Fibroblast of skin of back (primary cell): ENCODE results near the gene SCUBE1. TPM values are rescaled to one million over a fixed set of nuclear protein-coding genes. Genes with fewer than 3 reads are reported as not detected.
A peak's percentile ranks its signal among the peaks of the same experiment; 100 is the strongest.

Experiments used
- DNase-seq: peaks from one replicate; pipeline ENCODE4 v3.0.0-alpha.2; 2013
- polyA plus RNA-seq, 2 experiments: library from polyadenylated mRNA; unstranded; fragments of 120-200 nt; gene quantifications; one replicate each; pipeline ENCODE4 v1.2.1, GENCODE V29; 2013; ENCODE audit not compliant: insufficient read length in 2 of 2

The SCUBE1 gene
- polyA plus RNA-seq (2013, experiment 1 of 2; ENCODE audit: insufficient read length) = not detected
- polyA plus RNA-seq (2013, experiment 2 of 2; ENCODE audit: insufficient read length) = not detected

GRCh38 chr22:43343262-43343669 lies at the start of gene SCUBE1:
Gene SCUBE1 (minus strand): TSS chr22:43343372. CDS start chr22:43343261, 111 bp downstream.
- DNase-seq = peak; percentile 27

- no peak for DNase-seq
Observed at GRCh38 chr22:43392385-43392989, 49.3 kb upstream of the SCUBE1 start.

- DNase-seq = no peak
Observed at GRCh38 chr22:43391306-43391705, 48.1 kb upstream of the SCUBE1 start.

- DNase-seq = no peak
Observed at GRCh38 chr22:43390872-43391271, 47.7 kb upstream of the SCUBE1 start.

- DNase-seq = no peak
Observed at GRCh38 chr22:43390166-43390565, 47.0 kb upstream of the SCUBE1 start.

- DNase-seq = no peak
Observed at GRCh38 chr22:43389227-43389836, 46.2 kb upstream of the SCUBE1 start.

- DNase-seq = peak; percentile 43
Observed at GRCh38 chr22:43388420-43388851, 45.3 kb upstream of the SCUBE1 start.

GRCh38 chr22:43387815-43388214 lies 44.6 kb upstream of the SCUBE1 start:
- no peak for DNase-seq

- DNase-seq = peak; percentile 61
Observed at GRCh38 chr22:43385770-43386641, 42.8 kb upstream of the SCUBE1 start.

- no peak for DNase-seq
Observed at GRCh38 chr22:43384863-43385262, 41.7 kb upstream of the SCUBE1 start.

- DNase-seq = no peak
Observed at GRCh38 chr22:43381693-43382092, 38.5 kb upstream of the SCUBE1 start.

- no peak for DNase-seq
Observed at GRCh38 chr22:43377896-43378704, 34.9 kb upstream of the SCUBE1 start.

GRCh38 chr22:43377548-43377895 lies 34.4 kb upstream of the SCUBE1 start:
- DNase-seq = no peak

- no peak for DNase-seq
Observed at GRCh38 chr22:43376765-43377547, 33.8 kb upstream of the SCUBE1 start.

GRCh38 chr22:43375951-43376455 lies 32.8 kb upstream of the SCUBE1 start:
- peak; percentile 25 for DNase-seq

- no peak for DNase-seq
Observed at GRCh38 chr22:43370036-43370435, 26.9 kb upstream of the SCUBE1 start.

GRCh38 chr22:43365715-43366440 lies 22.7 kb upstream of the SCUBE1 start:
- no peak for DNase-seq

- DNase-seq = no peak
Observed at GRCh38 chr22:43364169-43364435, 20.9 kb upstream of the SCUBE1 start.

- DNase-seq = no peak
Observed at GRCh38 chr22:43363315-43364168, 20.4 kb upstream of the SCUBE1 start.

GRCh38 chr22:43360576-43360975 lies 17.4 kb upstream of the SCUBE1 start:
- DNase-seq = no peak
